H1 (cell line): ENCODE results near the gene CCDC15. TPM values are rescaled to one million over a fixed set of nuclear protein-coding genes. Genes with fewer than 3 reads are reported as not detected.

Source experiments
- CTCF ChIA-PET: fragments of 300-600 bp; sonication (Branson Sonifier 250); formaldehyde crosslinking; loops from one replicate; lab custom pipeline; 2021; ENCODE audit not compliant: partially characterized antibody; lab: Charles Lee
- POLR2A ChIA-PET: fragments of 300-600 bp; sonication (Branson Sonifier 250); formaldehyde crosslinking; loops from one replicate; lab custom pipeline; 2021; ENCODE audit warnings: inconsistent platforms; ENCODE audit not compliant: partially characterized antibody; lab: Charles Lee
- DNase-seq, 2 experiments: peaks; one replicate each; pipeline versions ENCODE4 v3.0.0 to v3.0.0-alpha.2; 2010 to 2022; ENCODE audit warnings: low spot score in 2 of 2, low read depth in 1 of 2, mixed read lengths in 1 of 2
- FAIRE-seq: peaks from 2 replicates; lab custom pipeline; 2011; peaks lifted over from hg19 to GRCh38; lab: Jason Lieb, UNC
- H2AFZ ChIP-seq: 2 replicates; pipeline ENCODE4 v1.8.1; 2012; ENCODE audit warnings: low read length, inconsistent platforms
- H2AK5ac ChIP-seq: 2 replicates; pipeline ENCODE4 v1.6.1; 2013; ENCODE audit warnings: low read depth, low read length
- H2BK120ac ChIP-seq: replicated peaks from 2 replicates; pipeline ENCODE3; 2013; ENCODE audit warnings: low read depth, low read length, inconsistent platforms
- H2BK12ac ChIP-seq: 2 replicates; pipeline ENCODE4 v1.6.1; 2013; ENCODE audit warnings: low read depth, low read length
- H2BK15ac ChIP-seq: 2 replicates; pipeline ENCODE4 v1.6.1; 2013; ENCODE audit warnings: low read length
- H2BK20ac ChIP-seq: 2 replicates; pipeline ENCODE4 v1.6.1; 2013; ENCODE audit warnings: low read length
- H2BK5ac ChIP-seq: 2 replicates; pipeline ENCODE4 v1.6.1; 2013; ENCODE audit warnings: low read depth, low read length
- H3K14ac ChIP-seq: 2 replicates; pipeline ENCODE4 v1.6.1; 2013; ENCODE audit warnings: inconsistent platforms; ENCODE audit not compliant: insufficient read length
- H3K18ac ChIP-seq: 2 replicates; pipeline ENCODE4 v1.6.1; 2013; ENCODE audit warnings: low read length; ENCODE audit errors: extremely low read depth
- H3K23ac ChIP-seq: 2 replicates; pipeline ENCODE4 v1.6.1; 2013; ENCODE audit warnings: inconsistent platforms; ENCODE audit not compliant: insufficient read length
- H3K23me2 ChIP-seq: 2 replicates; pipeline ENCODE4 v1.6.1; 2013; ENCODE audit warnings: low read depth, low read length
- H3K27ac ChIP-seq: 2 replicates; pipeline ENCODE4 v1.6.1; 2011; ENCODE audit warnings: low read depth, low read length, inconsistent platforms
- H3K27me3 ChIP-seq, 4 experiments: replicated peaks in 1 of 4; 1 replicate in 1 of 4; 2 replicates in 3 of 4; pipeline versions ENCODE4 v1.6.1 to v1.8.1; 2011 to 2013; ENCODE audit warnings: low read length in 3 of 4, mild to moderate bottlenecking in 3 of 4, inconsistent platforms in 2 of 4, mixed read lengths in 2 of 4, moderate library complexity in 1 of 4; ENCODE audit not compliant: control insufficient read depth in 3 of 4, insufficient read depth in 3 of 4; ENCODE audit errors: extremely low read depth in 1 of 4
- H3K36me3 ChIP-seq, 4 experiments: 2 replicates each; pipeline versions ENCODE4 v1.6.1 to v1.8.1; 2011 to 2013; ENCODE audit warnings: mild to moderate bottlenecking in 4 of 4, low read length in 3 of 4, moderate library complexity in 2 of 4, control low read depth in 1 of 4, inconsistent platforms in 1 of 4; ENCODE audit not compliant: insufficient read depth in 4 of 4, control insufficient read depth in 2 of 4
- H3K4ac ChIP-seq: replicated peaks from 2 replicates; pipeline ENCODE3; 2013; ENCODE audit warnings: low read length, low read depth, mixed read lengths, inconsistent platforms; ENCODE audit not compliant: insufficient read length
- H3K4me1 ChIP-seq, 4 experiments: replicated peaks in 1 of 4; 1 replicate in 1 of 4; 2 replicates in 3 of 4; pipeline versions ENCODE4 v1.6.1 to v1.8.1; 2011 to 2013; ENCODE audit warnings: low read length in 3 of 4, inconsistent platforms in 2 of 4, mixed read lengths in 1 of 4; ENCODE audit not compliant: insufficient read depth in 4 of 4, control insufficient read depth in 3 of 4
- H3K4me2 ChIP-seq, 2 experiments: 2 replicates each; pipeline versions ENCODE4 v1.6.1 to v1.8.1; 2011 to 2013; ENCODE audit warnings: low read depth in 2 of 2, low read length in 2 of 2, control low read depth in 1 of 2, inconsistent platforms in 1 of 2, mild to moderate bottlenecking in 1 of 2; ENCODE audit not compliant: insufficient read depth in 1 of 2
- H3K4me3 ChIP-seq, 4 experiments: fragments of 200-600, 300-600 bp in 1 of 4; sonication (generic), shearing (Covaris generic), sonication (Bioruptor Twin) in 1 of 4; 2 replicates each; pipeline versions ENCODE4 v1.5.1 to v1.8.1; 2011 to 2016; ENCODE audit warnings: low read length in 4 of 4, low read depth in 3 of 4, control low read depth in 2 of 4, inconsistent platforms in 2 of 4, mild to moderate bottlenecking in 2 of 4, mixed read lengths in 1 of 4, moderate library complexity in 1 of 4; ENCODE audit not compliant: insufficient read depth in 2 of 4; ENCODE audit errors: extremely low read depth in 1 of 4
- H3K56ac ChIP-seq: replicated peaks from 2 replicates; pipeline ENCODE3; 2013; ENCODE audit warnings: low read depth, mild to moderate bottlenecking, mixed read lengths, low read length, inconsistent platforms; ENCODE audit not compliant: insufficient read length
- H3K79me1 ChIP-seq: 2 replicates; pipeline ENCODE4 v1.6.1; 2013; ENCODE audit warnings: low read depth, low read length, control low read depth
- H3K79me2 ChIP-seq, 2 experiments: 2 replicates each; pipeline versions ENCODE4 v1.6.1 to v1.8.1; 2012 to 2013; ENCODE audit warnings: low read length in 2 of 2, mild to moderate bottlenecking in 2 of 2, inconsistent platforms in 1 of 2; ENCODE audit not compliant: insufficient read depth in 2 of 2, control insufficient read depth in 1 of 2
- H3K9ac ChIP-seq, 4 experiments: replicated peaks in 1 of 4; 1 replicate in 1 of 4; 2 replicates in 3 of 4; pipeline versions ENCODE4 v1.6.1 to v1.8.1; 2011 to 2013; ENCODE audit warnings: low read depth in 3 of 4, low read length in 3 of 4, control low read depth in 2 of 4, mild to moderate bottlenecking in 2 of 4, moderate library complexity in 2 of 4, inconsistent platforms in 1 of 4; ENCODE audit errors: extremely low read depth in 1 of 4
- H3K9me3 ChIP-seq, 2 experiments: 2 replicates each; pipeline versions ENCODE4 v1.6.1 to v1.8.1; 2012 to 2013; ENCODE audit warnings: mild to moderate bottlenecking in 2 of 2, moderate library complexity in 2 of 2, control low read depth in 1 of 2, inconsistent platforms in 1 of 2, low read depth in 1 of 2, low read length in 1 of 2, mixed read lengths in 1 of 2; ENCODE audit not compliant: insufficient read depth in 2 of 2
- H4K20me1 ChIP-seq, 2 experiments: replicated peaks in 1 of 2; 2 replicates each; pipeline versions ENCODE3 to v1.8.1; 2011 to 2013; ENCODE audit warnings: inconsistent platforms in 2 of 2, low read length in 2 of 2, mild to moderate bottlenecking in 1 of 2; ENCODE audit not compliant: insufficient read depth in 2 of 2, control insufficient read depth in 1 of 2
- H4K5ac ChIP-seq: 2 replicates; pipeline ENCODE4 v1.6.1; 2013; ENCODE audit warnings: low read length, low read depth, mixed read lengths, inconsistent platforms; ENCODE audit not compliant: insufficient read length
- H4K8ac ChIP-seq: 2 replicates; pipeline ENCODE4 v1.8.0; 2013; ENCODE audit warnings: mild to moderate bottlenecking, moderate library complexity, low read length, inconsistent platforms; ENCODE audit not compliant: insufficient read depth; ENCODE audit errors: extremely low read depth
- H4K91ac ChIP-seq: replicated peaks from 2 replicates; pipeline ENCODE3; 2013; ENCODE audit warnings: low read length, mixed read lengths, inconsistent platforms; ENCODE audit not compliant: insufficient read length
- E2F6 ChIP-seq: IDR thresholded peaks from 2 replicates; pipeline ENCODE4 v1.6.1; 2012; ENCODE audit warnings: inconsistent platforms
- TEAD4 ChIP-seq: IDR thresholded peaks from 2 replicates; pipeline ENCODE4 v1.6.1; 2012; ENCODE audit warnings: low read depth, low read length, inconsistent platforms, mixed read lengths
- WGBS, 2 experiments: shearing (Covaris generic) in 1 of 2; methylation state at CpG; one replicate each; pipeline versions ENCODE4 v1.1.6 to v1.1.7; 2013 to 2015; ENCODE audit warnings: low lambda C conversion rate in 2 of 2, mixed read lengths in 2 of 2, inconsistent platforms in 1 of 2, low coverage in 1 of 2, missing lambda C conversion rate in 1 of 2; ENCODE audit not compliant: insufficient replicate concordance in 2 of 2, insufficient coverage in 1 of 2, insufficient read length in 1 of 2; ENCODE audit errors: extremely low coverage in 1 of 2, missing lambda C conversion rate in 1 of 2; 5-methylcytosine and 5-hydroxymethylcytosine counted together
- polyA plus RNA-seq, 7 experiments: library from polyadenylated mRNA; depleted of rRNA in 3 of 7; stranded (reverse) in 5 of 7; unstranded in 2 of 7; fragments of >200 nt in 5 of 7; fragments of 200-250 nt in 2 of 7; gene quantifications; 1 replicate in 5 of 7; 2 replicates in 1 of 7; 4 replicates in 1 of 7; pipeline versions ENCODE4 v1.2.1 to v1.2.3, GENCODE V29; 2011 to 2013; ENCODE audit warnings: missing spikeins in 2 of 7, mixed read lengths in 2 of 7
- total RNA-seq: library from RNA; stranded (reverse); fragmentation: NEBNext Ultra II Directional; extraction: Animal tissue kit (Norgen Biotek cat#: 25700); gene quantifications from 2 replicates; pipeline ENCODE4 v1.2.1, GENCODE V29; 2021

The CCDC15 gene
- total and polyA plus RNA-seq, 2 of the 8 experiments (the other 6 are each of a cell fraction or from before 2014, with no cell fraction given), result 1.5 to 3.1 TPM

GRCh38 chr11:124971810-124972209, 17.8 kb downstream of the CCDC15 start:
- H4K20me1 ChIP-seq, result no peaks in the 10 kb centered on the region
- no peaks in the 10 kb centered on the region for H3K36me3 ChIP-seq
- H3K14ac ChIP-seq, result no peak overlapping the region
- H3K4me1 ChIP-seq, result no peaks in the 10 kb centered on the region
- H3K18ac ChIP-seq, result no peak overlapping the region
- H3K4me2 ChIP-seq, result no peak overlapping the region
- DNase-seq (no peak), FAIRE-seq (no peak)
- no peaks in the 10 kb centered on the region for H3K27me3 ChIP-seq
- H2BK15ac ChIP-seq, result no peak overlapping the region
- H2BK20ac ChIP-seq, result no peak overlapping the region
- no peaks in the 10 kb centered on the region for H3K79me1 ChIP-seq
- no peak overlapping the region for H2BK12ac ChIP-seq
- no peak overlapping the region for H2BK120ac ChIP-seq
- no peaks in the 10 kb centered on the region for H3K23me2 ChIP-seq
- H3K23ac ChIP-seq, result no peak overlapping the region
- H3K79me2 ChIP-seq, result no peaks in the 10 kb centered on the region
- H3K9me3 ChIP-seq, result no peaks in the 10 kb centered on the region
- WGBS, 2 experiments, result 79% methylated on average over 2 of the region's 2 CpGs; no CpG with 5 or more reads in 1 of the 2 experiments
- H4K8ac ChIP-seq, result no peak overlapping the region
- CTCF ChIA-PET, result interaction anchor here (1.3 to 5.6 kb wide), 6 partner anchors 11 to 170 kb away, joined by 3 to 26 read pairs (median 6); no protein-coding TSS in a partner anchor
- no peak overlapping the region for H4K91ac ChIP-seq
- H2AK5ac ChIP-seq, result no peak overlapping the region
- H2AFZ ChIP-seq, result no peak overlapping the region
- no peak overlapping the region for H3K9ac ChIP-seq
- H3K4me3 ChIP-seq, result no peak overlapping the region
- POLR2A ChIA-PET, result no interaction called here
- no peak overlapping the region for H3K27ac ChIP-seq
- no peak overlapping the region for H3K56ac ChIP-seq
- no peak overlapping the region for H2BK5ac ChIP-seq
- H3K4ac ChIP-seq, result no peak overlapping the region
- no peak overlapping the region for H4K5ac ChIP-seq
- TF ChIP-seq TEAD4 (no peak), E2F6 (no peak)
